HG02970 (cell line): ENCODE data around the gene RBM12.
"Not testable (repeated sequence)": the region's sequence is repeated elsewhere in the genome, so short reads cannot be mapped to it uniquely, and the experiment has no call there.

ENCODE experiments used
- ATAC-seq: cut with Tn5 transposase; IDR thresholded peaks from one replicate; pipeline ENCODE4 v1.9.1; 2021; ENCODE audit warnings: mild to moderate bottlenecking, moderate library complexity, moderate number of reproducible peaks; ENCODE audit not compliant: unreplicated experiment, low FRiP score

The RBM12 gene, protein sequence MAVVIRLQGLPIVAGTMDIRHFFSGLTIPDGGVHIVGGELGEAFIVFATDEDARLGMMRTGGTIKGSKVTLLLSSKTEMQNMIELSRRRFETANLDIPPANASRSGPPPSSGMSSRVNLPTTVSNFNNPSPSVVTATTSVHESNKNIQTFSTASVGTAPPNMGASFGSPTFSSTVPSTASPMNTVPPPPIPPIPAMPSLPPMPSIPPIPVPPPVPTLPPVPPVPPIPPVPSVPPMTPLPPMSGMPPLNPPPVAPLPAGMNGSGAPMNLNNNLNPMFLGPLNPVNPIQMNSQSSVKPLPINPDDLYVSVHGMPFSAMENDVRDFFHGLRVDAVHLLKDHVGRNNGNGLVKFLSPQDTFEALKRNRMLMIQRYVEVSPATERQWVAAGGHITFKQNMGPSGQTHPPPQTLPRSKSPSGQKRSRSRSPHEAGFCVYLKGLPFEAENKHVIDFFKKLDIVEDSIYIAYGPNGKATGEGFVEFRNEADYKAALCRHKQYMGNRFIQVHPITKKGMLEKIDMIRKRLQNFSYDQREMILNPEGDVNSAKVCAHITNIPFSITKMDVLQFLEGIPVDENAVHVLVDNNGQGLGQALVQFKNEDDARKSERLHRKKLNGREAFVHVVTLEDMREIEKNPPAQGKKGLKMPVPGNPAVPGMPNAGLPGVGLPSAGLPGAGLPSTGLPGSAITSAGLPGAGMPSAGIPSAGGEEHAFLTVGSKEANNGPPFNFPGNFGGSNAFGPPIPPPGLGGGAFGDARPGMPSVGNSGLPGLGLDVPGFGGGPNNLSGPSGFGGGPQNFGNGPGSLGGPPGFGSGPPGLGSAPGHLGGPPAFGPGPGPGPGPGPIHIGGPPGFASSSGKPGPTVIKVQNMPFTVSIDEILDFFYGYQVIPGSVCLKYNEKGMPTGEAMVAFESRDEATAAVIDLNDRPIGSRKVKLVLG

DNA sequence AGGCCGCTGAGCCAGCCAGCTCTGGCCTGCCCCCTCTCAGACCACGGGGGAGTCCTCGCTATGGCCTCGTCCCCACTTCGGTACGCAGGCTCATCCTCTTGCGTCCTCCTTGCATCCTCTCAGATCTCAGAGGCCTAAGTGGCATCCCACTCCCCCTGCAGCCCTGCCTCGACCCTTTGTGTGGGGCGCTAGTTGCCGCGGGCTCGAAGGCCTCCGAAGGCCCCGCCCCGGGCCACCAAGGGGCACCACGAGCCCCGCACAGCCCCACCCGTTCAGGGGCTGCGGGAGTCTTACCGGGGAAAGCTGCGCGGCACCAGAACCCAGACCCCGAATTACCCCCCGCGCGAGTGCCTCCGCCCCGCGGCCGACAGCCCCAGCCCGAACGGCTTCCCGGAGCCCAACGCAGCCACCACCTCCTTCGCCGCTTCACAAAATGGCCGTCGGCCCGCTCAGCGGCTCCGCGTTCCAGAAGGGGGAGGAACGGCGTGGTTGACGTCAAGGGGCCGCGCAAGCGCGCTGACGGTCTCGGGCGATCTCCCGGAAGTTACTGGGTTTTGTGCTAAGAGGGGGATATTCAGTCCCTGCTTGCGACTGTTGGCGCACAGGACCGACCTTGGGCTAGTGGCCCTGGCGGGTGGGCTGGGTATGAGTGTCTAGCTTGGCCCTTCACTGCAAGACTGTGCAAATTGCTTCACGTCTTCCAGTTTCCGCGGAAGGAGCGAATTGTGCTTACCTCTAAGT is at the start of gene RBM12, which contains the start of gene CPNE1:
RBM12 (minus strand) TSS at position 435 of the 741 bp plus-strand sequence. CDS start 9,578 bp downstream, outside the sequence.
CPNE1 (minus strand) TSS at position 435 of the 741 bp plus-strand sequence. CDS start 31,977 bp downstream, outside the sequence.
- ATAC-seq = peak; percentile 83

DNA sequence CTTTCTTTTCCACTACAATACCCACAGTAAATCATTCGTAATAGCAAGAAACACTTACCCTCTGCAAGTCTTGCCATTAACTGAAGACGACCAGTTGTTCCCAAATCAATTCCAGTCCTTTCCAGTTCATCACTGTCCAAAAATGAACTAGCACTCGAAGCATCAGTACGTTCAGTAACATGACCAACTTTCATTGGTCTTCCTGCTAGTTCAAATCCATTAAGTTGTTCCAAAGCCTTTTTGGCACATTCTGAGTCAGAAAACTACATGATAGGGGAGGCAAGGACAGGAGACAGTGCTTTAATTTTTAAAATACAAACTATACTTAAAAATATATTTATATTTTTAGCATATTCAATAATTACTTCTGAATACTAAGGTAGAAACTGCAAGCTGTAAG is 49.4 kb upstream of the RBM12 start:
- no peak for ATAC-seq

GRCh38 chr20:35713120-35713519 is 48.4 kb upstream of the RBM12 start:
- ATAC-seq = not testable (repeated sequence)

GRCh38 chr20:35711588-35712209 is 47.0 kb upstream of the RBM12 start:
- no peak for ATAC-seq

- no peak for ATAC-seq
These were observed 46.3 kb upstream of the RBM12 start for GRCh38 chr20:35710884-35711587.

GRCh38 chr20:35710039-35710438 is 45.3 kb upstream of the RBM12 start:
- ATAC-seq = no peak

GRCh38 chr20:35709259-35709658 is 44.6 kb upstream of the RBM12 start:
- ATAC-seq = no peak

- ATAC-seq = no peak
These were observed 43.8 kb upstream of the RBM12 start for GRCh38 chr20:35708502-35708901.

DNA sequence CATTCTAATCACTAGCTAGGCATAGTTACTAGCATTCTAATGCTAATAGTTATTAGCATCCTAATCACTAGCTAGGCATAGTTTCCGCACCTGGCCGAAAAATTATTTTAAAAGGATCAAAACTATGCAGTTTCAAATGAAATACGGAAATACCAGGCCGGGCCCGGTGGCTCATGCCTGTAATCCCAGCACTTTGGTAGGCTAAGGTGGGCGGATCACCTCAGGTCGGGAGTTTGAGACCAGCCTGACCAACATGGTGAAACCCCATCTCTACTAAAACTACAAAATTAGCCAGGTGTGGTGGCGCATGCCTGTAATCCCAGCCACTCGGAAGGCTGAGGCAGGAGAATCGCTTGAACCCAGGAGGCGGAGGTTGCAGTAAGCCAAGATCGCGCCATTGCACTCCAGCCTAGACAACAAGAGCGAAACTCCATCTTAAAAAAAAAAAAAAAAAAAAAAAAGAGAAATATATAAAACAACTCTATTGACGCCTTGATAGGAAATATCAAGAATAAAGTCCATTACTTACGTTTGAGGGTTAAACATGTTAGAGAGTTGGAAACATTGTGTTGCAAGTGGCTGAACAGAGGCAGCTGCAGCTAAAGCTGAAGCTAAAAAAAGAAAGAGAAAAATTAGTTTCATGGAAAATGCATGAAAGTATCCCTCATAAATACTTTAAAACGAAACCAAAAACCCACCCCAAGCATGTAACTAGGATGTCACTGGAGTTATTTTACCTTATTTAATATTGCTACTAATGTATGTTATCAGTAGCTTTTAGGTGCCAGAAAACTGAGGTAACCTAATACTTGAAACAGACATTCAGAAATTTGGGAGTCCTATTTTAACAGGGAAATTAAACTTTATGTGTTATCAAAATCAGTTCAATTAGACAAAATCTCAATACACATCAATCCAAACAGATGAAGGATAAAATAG is 42.2 kb upstream of the RBM12 start:
- ATAC-seq = not testable (repeated sequence)

DNA sequence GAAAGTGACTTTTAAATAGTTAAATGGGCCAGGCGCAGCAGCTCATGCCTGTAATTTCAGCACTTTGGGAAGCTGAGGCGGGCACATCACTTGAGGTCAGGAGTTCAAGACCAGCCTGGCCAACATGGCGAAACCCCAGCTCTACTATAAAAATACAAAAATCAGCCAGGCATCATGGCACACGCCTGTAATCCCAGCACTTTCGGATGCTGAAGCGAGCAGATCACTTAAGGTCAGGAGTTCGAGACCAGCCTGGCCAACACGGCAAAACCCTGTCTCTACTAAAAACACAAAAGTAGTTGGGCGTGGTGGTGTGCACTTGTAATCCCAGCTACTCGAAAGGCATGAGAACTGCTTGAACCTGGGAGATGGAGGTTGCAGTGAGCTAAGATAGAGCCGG is 41.2 kb upstream of the RBM12 start:
- ATAC-seq = not testable (repeated sequence)

GRCh38 chr20:35704514-35705261 is 40.0 kb upstream of the RBM12 start:
- no peak for ATAC-seq

GRCh38 chr20:35702824-35703695 is 38.4 kb upstream of the RBM12 start:
- ATAC-seq = no peak

GRCh38 chr20:35702051-35702823 is 37.5 kb upstream of the RBM12 start:
- ATAC-seq = no peak

- ATAC-seq = no peak
These were observed 36.0 kb upstream of the RBM12 start for GRCh38 chr20:35700625-35701148.

- no peak for ATAC-seq
These were observed 35.4 kb upstream of the RBM12 start for GRCh38 chr20:35699957-35700624.
